ENCODE data around the gene LRRC45.

DNA sequence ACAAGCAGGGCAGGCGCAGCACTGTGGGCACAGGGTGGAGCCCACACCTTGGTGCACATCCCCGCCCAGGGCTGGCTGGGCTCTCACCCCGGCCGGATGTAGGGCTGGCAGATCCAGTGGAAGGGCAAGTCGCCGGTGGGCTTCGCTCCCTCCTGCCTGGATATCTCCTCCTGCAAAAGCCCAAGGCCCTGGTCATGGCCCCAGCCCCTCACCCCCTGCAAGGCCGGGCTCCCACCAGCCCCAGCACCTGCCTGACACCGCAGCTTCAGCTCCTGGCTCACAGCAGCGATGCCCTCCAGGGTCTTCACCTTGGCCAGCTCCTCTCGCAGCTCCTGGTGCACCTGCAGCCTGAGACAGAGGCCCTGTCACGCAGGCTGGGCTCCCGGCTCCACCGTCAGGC lies 37.5 kb downstream of the LRRC45 start:
- TF ChIP-seq, protein P1, sequence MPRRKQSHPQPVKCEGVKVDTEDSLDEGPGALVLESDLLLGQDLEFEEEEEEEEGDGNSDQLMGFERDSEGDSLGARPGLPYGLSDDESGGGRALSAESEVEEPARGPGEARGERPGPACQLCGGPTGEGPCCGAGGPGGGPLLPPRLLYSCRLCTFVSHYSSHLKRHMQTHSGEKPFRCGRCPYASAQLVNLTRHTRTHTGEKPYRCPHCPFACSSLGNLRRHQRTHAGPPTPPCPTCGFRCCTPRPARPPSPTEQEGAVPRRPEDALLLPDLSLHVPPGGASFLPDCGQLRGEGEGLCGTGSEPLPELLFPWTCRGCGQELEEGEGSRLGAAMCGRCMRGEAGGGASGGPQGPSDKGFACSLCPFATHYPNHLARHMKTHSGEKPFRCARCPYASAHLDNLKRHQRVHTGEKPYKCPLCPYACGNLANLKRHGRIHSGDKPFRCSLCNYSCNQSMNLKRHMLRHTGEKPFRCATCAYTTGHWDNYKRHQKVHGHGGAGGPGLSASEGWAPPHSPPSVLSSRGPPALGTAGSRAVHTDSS (tag by site-specific recombination; IDR thresholded peaks at IDR 0.05), result no peak
- TF ChIP-seq, protein P2, sequence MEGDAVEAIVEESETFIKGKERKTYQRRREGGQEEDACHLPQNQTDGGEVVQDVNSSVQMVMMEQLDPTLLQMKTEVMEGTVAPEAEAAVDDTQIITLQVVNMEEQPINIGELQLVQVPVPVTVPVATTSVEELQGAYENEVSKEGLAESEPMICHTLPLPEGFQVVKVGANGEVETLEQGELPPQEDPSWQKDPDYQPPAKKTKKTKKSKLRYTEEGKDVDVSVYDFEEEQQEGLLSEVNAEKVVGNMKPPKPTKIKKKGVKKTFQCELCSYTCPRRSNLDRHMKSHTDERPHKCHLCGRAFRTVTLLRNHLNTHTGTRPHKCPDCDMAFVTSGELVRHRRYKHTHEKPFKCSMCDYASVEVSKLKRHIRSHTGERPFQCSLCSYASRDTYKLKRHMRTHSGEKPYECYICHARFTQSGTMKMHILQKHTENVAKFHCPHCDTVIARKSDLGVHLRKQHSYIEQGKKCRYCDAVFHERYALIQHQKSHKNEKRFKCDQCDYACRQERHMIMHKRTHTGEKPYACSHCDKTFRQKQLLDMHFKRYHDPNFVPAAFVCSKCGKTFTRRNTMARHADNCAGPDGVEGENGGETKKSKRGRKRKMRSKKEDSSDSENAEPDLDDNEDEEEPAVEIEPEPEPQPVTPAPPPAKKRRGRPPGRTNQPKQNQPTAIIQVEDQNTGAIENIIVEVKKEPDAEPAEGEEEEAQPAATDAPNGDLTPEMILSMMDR (tag by site-specific recombination; IDR thresholded peaks at IDR 0.05), result no peak
- TF ChIP-seq, protein P3, sequence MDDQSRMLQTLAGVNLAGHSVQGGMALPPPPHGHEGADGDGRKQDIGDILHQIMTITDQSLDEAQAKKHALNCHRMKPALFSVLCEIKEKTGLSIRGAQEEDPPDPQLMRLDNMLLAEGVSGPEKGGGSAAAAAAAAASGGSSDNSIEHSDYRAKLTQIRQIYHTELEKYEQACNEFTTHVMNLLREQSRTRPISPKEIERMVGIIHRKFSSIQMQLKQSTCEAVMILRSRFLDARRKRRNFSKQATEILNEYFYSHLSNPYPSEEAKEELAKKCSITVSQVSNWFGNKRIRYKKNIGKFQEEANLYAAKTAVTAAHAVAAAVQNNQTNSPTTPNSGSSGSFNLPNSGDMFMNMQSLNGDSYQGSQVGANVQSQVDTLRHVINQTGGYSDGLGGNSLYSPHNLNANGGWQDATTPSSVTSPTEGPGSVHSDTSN (CRISPR knock-in tag; IDR thresholded peaks at IDR 0.05), result no peak
- TF ChIP-seq KLF9 (tag by site-specific recombination; IDR thresholded peaks at IDR 0.05; ENCODE audit: low read depth), result no peak

All from HEK293 (cell line).